RWPE2 (cell line): Measurements from ENCODE around the gene PTHLH.

Experiments
- ATAC-seq: fragments of 200-7000 bp; cut with Tn5 transposase; 3 replicates; pipeline ENCODE4 v1.9.1; 2021; ENCODE audit warnings: low read depth
- DNase-seq: peaks from one replicate; pipeline ENCODE4 v3.0.0-alpha.2; 2020; ENCODE audit warnings: low spot score
- H3K27ac ChIP-seq: fragments of 450-650 bp; 2 replicates; pipeline ENCODE4 v1.5.1; 2017; ENCODE audit warnings: mild to moderate bottlenecking; ENCODE audit not compliant: poor library complexity, severe bottlenecking
- H3K27me3 ChIP-seq: fragments of 250-450 bp; sonication (Bioruptor Pico); 2 replicates; pipeline ENCODE4 v1.5.1; 2021; ENCODE audit warnings: mild to moderate bottlenecking, moderate library complexity; ENCODE audit not compliant: insufficient read depth, poor library complexity, severe bottlenecking
- H3K36me3 ChIP-seq: fragments of 250-450 bp; sonication (Bioruptor Pico); 2 replicates; pipeline ENCODE4 v1.5.1; 2020; ENCODE audit warnings: low read depth, mild to moderate bottlenecking, moderate library complexity
- H3K4me1 ChIP-seq: fragments of 250-450 bp; sonication (Bioruptor Pico); 2 replicates; pipeline ENCODE4 v1.5.1; 2021; ENCODE audit warnings: mild to moderate bottlenecking, moderate library complexity; ENCODE audit not compliant: insufficient read depth, poor library complexity, severe bottlenecking
- H3K4me3 ChIP-seq: fragments of 250-450 bp; sonication (Bioruptor Pico); 2 replicates; pipeline ENCODE4 v1.5.1; 2021; ENCODE audit warnings: mild to moderate bottlenecking, moderate library complexity; ENCODE audit not compliant: severe bottlenecking
- H3K9me3 ChIP-seq: fragments of 250-450 bp; sonication (Bioruptor Pico); 2 replicates; pipeline ENCODE4 v1.5.1; 2021; ENCODE audit warnings: mild to moderate bottlenecking, moderate library complexity; ENCODE audit not compliant: severe bottlenecking
- CTCF ChIP-seq: fragments of 450-650 bp; IDR thresholded peaks from one replicate; pipeline ENCODE4 v1.5.1; 2017; ENCODE audit warnings: mild to moderate bottlenecking, moderate library complexity; ENCODE audit not compliant: poor library complexity, severe bottlenecking

Gene PTHLH

GRCh38 chr12:27952510-27952909 is 20.0 kb downstream of the PTHLH start:
- ATAC-seq, result no peak
- TF ChIP-seq CTCF, result no peak
- no peaks in the 10 kb centered on the region for H3K9me3 ChIP-seq

GRCh38 chr12:27951898-27952297 is 20.6 kb downstream of the PTHLH start:
- no peak for ATAC-seq
- no peaks in the 10 kb centered on the region for H3K9me3 ChIP-seq
- H3K4me3 ChIP-seq, result no peak overlapping the region
- no peak overlapping the region for H3K27ac ChIP-seq
- TF ChIP-seq CTCF, result no peak
- no peaks in the 10 kb centered on the region for H3K36me3 ChIP-seq
- no peaks in the 10 kb centered on the region for H3K27me3 ChIP-seq
- DNase-seq, result no peak
- no peaks in the 10 kb centered on the region for H3K4me1 ChIP-seq

More at GRCh38 chr12:27952510-27952909, 20.0 kb downstream of the PTHLH start:
- Histone ChIP-seq H3K4me1 (no peaks in the 10 kb centered on the region), H3K27ac (no peak overlapping the region), H3K4me3 (no peak overlapping the region), H3K27me3 (no peaks in the 10 kb centered on the region), H3K36me3 (no peaks in the 10 kb centered on the region)
- no peak for DNase-seq

- Histone ChIP-seq H3K9me3 (no peaks in the 10 kb centered on the region), H3K4me1 (no peaks in the 10 kb centered on the region), H3K4me3 (no peak overlapping the region), H3K36me3 (no peaks in the 10 kb centered on the region), H3K27ac (no peak overlapping the region), H3K27me3 (no peaks in the 10 kb centered on the region)
- TF ChIP-seq CTCF, result no peak
- DNase-seq (no peak), ATAC-seq (no peak)
Measured at GRCh38 chr12:27946421-27946820, 26.1 kb downstream of the PTHLH start.

GRCh38 chr12:27940756-27941402 is 31.7 kb downstream of the PTHLH start:
- TF ChIP-seq CTCF, result peak; percentile 81
- Histone ChIP-seq H3K4me3 (no peak overlapping the region), H3K4me1 (no peaks in the 10 kb centered on the region), H3K9me3 (no peaks in the 10 kb centered on the region), H3K36me3 (no peaks in the 10 kb centered on the region), H3K27me3 (no peaks in the 10 kb centered on the region), H3K27ac (no peak overlapping the region)
- peak; percentile 56; the same call in 2 of the 3 replicates for ATAC-seq
- no peak for DNase-seq

GRCh38 chr12:27940245-27940644 is 32.3 kb downstream of the PTHLH start:
- no peak overlapping the region for H3K27ac ChIP-seq
- H3K4me3 ChIP-seq, result no peak overlapping the region
- ATAC-seq (no peak), DNase-seq (no peak)
- H3K36me3 ChIP-seq, result no peaks in the 10 kb centered on the region
- H3K4me1 ChIP-seq, result no peaks in the 10 kb centered on the region
- no peak for TF ChIP-seq CTCF
- no peaks in the 10 kb centered on the region for H3K9me3 ChIP-seq
- H3K27me3 ChIP-seq, result no peaks in the 10 kb centered on the region
